ENCODE measurements around the gene SERPINE1. TPM values are rescaled to one million over a fixed set of nuclear protein-coding genes. Genes with fewer than 3 reads are reported as not detected.

SERPINE1 gene
- total and polyA plus RNA-seq, 2 of the 8 experiments (the other 6 are each of a cell fraction or from before 2014, with no cell fraction given) = 3.7 to 5.6 TPM

DNA sequence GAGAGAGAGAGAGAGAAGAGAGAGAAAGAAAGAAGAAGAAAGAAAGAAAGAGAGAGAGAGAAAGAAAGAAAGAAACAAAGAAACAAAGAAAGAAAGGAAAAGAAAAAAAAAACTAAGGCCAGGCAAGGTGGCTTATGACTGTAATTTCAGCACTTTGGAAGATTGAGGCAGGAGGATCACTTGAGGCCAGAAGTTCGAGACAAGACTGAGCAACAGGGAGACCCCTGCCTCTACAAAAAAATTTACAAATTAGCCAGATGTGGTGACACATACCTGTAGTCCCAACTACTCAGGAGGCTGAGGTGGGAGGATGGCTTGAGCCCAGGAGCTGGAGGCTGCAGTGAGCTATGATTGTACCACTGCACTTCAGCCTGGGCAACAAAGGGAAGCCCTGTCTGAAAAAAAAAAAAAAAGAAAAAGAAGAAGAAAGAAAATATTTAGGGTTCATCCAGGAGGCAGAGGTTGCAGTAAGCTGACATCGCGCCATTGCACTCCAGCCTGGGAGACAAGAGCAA is 2.8 kb downstream of the SERPINE1 start:
- H3K56ac ChIP-seq (replicated peaks; ENCODE audit: insufficient read length, low read depth, low read length) = no peak overlapping the region
- H3K18ac ChIP-seq (ENCODE audit: extremely low read depth, low read length) = no peak overlapping the region
- no peak overlapping the region for H2AK5ac ChIP-seq (ENCODE audit: low read depth, low read length)
- H3K4ac ChIP-seq (replicated peaks; ENCODE audit: insufficient read length, low read depth, low read length) = no peak overlapping the region
- no peak overlapping the region for H2BK5ac ChIP-seq (ENCODE audit: low read depth, low read length)
- peaks cover 0 to 2% (median 0%) of the 10 kb centered on the region in 4 experiments; a peak in 2 of 7 replicates for H3K27me3 ChIP-seq (replicated peaks in 1 of 4; ENCODE audit: control insufficient read depth in 3 of 4, extremely low read depth in 1 of 4, insufficient read depth in 3 of 4, low read length in 3 of 4)
- no peak overlapping the region for H4K5ac ChIP-seq (ENCODE audit: insufficient read length, low read depth, low read length)
- no peak overlapping the region for H2BK120ac ChIP-seq (replicated peaks; ENCODE audit: low read depth, low read length)
- H2BK15ac ChIP-seq (ENCODE audit: low read length) = no peak overlapping the region
- no peaks in the 10 kb centered on the region for H4K20me1 ChIP-seq (replicated peaks in 1 of 2; ENCODE audit: control insufficient read depth in 1 of 2, insufficient read depth in 2 of 2, low read length in 2 of 2)
- DNase-seq (ENCODE audit: low read depth in 1 of 2, low spot score in 2 of 2) = no peak
- 94% methylated on average over 1 of the region's 3 CpGs; no CpG with 5 or more reads in 1 of the 2 experiments for WGBS, 2 experiments (ENCODE audit: extremely low coverage in 1 of 2, insufficient coverage in 1 of 2, insufficient read length in 1 of 2, insufficient replicate concordance in 2 of 2, low coverage in 1 of 2, low lambda C conversion rate in 2 of 2, missing lambda C conversion rate in 1 of 2)
- no peak overlapping the region for H2AFZ ChIP-seq (ENCODE audit: low read length)
- ChIA-PET POLR2A (ENCODE audit: partially characterized antibody) (no interaction called here), CTCF (ENCODE audit: partially characterized antibody) (interaction anchor here (0.6 to 8.3 kb wide), 8 partner anchors 8 to 156 kb away, joined by 3 to 80 read pairs (median 3); no protein-coding TSS in a partner anchor)
- H3K23me2 ChIP-seq (ENCODE audit: low read depth, low read length) = no peaks in the 10 kb centered on the region; the same call in 1 of the 2 replicates
- H4K91ac ChIP-seq (replicated peaks; ENCODE audit: insufficient read length, low read length) = no peak overlapping the region
- H2BK20ac ChIP-seq (ENCODE audit: low read length) = no peak overlapping the region
- H3K79me1 ChIP-seq (ENCODE audit: low read depth, low read length) = no peaks in the 10 kb centered on the region
- no peak overlapping the region for H3K27ac ChIP-seq (ENCODE audit: low read depth, low read length)
- FAIRE-seq = no peak
- H3K9me3 ChIP-seq (ENCODE audit: insufficient read depth in 2 of 2, low read depth in 1 of 2, low read length in 1 of 2) = peaks cover 0 to 4% of the 10 kb centered on the region in 2 experiments; a peak in 1 of 4 replicates
- no peak overlapping the region for H3K14ac ChIP-seq (ENCODE audit: insufficient read length)
- no peak overlapping the region for H4K8ac ChIP-seq (ENCODE audit: extremely low read depth, insufficient read depth, low read length)
- H3K4me3 ChIP-seq (ENCODE audit: extremely low read depth in 1 of 4, insufficient read depth in 2 of 4, low read depth in 3 of 4, low read length in 4 of 4) = no peak overlapping the region
- no peak overlapping the region for H3K9ac ChIP-seq (replicated peaks in 1 of 4; ENCODE audit: extremely low read depth in 1 of 4, low read depth in 3 of 4, low read length in 3 of 4)
- TF ChIP-seq BCL11A (IDR thresholded peaks at IDR 0.05; ENCODE audit: low read depth in 2 of 2, low read length in 2 of 2) = no peak
- TF ChIP-seq SIRT6 (IDR thresholded peaks at IDR 0.05; ENCODE audit: low read length) = no peak
- no peak for TF ChIP-seq SIX5 (IDR thresholded peaks at IDR 0.05; ENCODE audit: low read depth, low read length)
- no peak for TF ChIP-seq SP1 (IDR thresholded peaks at IDR 0.05; ENCODE audit: low read depth, low read length)
- TF ChIP-seq CHD2 (IDR thresholded peaks at IDR 0.05; ENCODE audit: low read length) = no peak
- TF ChIP-seq TCF12 (IDR thresholded peaks at IDR 0.05; ENCODE audit: low read depth, low read length) = no peak
- no peak overlapping the region for H3K23ac ChIP-seq (ENCODE audit: insufficient read length)
- H2BK12ac ChIP-seq (ENCODE audit: low read depth, low read length) = no peak overlapping the region
- H3K36me3 ChIP-seq (ENCODE audit: control insufficient read depth in 2 of 4, insufficient read depth in 4 of 4, low read length in 3 of 4) = no peaks in the 10 kb centered on the region
- no peak overlapping the region for H3K4me2 ChIP-seq (ENCODE audit: insufficient read depth in 1 of 2, low read depth in 2 of 2, low read length in 2 of 2)
- H3K4me1 ChIP-seq (replicated peaks in 1 of 4; ENCODE audit: control insufficient read depth in 3 of 4, insufficient read depth in 4 of 4, low read length in 3 of 4) = peaks cover 8 to 20% (median 19%) of the 10 kb centered on the region in 4 experiments
- no peaks in the 10 kb centered on the region for H3K79me2 ChIP-seq (ENCODE audit: control insufficient read depth in 1 of 2, insufficient read depth in 2 of 2, low read length in 2 of 2)

Data from H1 (cell line).